ENCODE measurements around the gene PXT1. TPM values are rescaled to one million over a fixed set of nuclear protein-coding genes. Genes with fewer than 3 reads are reported as not detected.
A peak's percentile ranks its signal among the peaks of the same experiment; 100 is the strongest.
"Not testable (repeated sequence)": the region's sequence is repeated elsewhere in the genome, so short reads cannot be mapped to it uniquely, and the experiment has no call there.

Gene PXT1
- total RNA-seq, 1 donor from 2014 or later, result not detected

DNA sequence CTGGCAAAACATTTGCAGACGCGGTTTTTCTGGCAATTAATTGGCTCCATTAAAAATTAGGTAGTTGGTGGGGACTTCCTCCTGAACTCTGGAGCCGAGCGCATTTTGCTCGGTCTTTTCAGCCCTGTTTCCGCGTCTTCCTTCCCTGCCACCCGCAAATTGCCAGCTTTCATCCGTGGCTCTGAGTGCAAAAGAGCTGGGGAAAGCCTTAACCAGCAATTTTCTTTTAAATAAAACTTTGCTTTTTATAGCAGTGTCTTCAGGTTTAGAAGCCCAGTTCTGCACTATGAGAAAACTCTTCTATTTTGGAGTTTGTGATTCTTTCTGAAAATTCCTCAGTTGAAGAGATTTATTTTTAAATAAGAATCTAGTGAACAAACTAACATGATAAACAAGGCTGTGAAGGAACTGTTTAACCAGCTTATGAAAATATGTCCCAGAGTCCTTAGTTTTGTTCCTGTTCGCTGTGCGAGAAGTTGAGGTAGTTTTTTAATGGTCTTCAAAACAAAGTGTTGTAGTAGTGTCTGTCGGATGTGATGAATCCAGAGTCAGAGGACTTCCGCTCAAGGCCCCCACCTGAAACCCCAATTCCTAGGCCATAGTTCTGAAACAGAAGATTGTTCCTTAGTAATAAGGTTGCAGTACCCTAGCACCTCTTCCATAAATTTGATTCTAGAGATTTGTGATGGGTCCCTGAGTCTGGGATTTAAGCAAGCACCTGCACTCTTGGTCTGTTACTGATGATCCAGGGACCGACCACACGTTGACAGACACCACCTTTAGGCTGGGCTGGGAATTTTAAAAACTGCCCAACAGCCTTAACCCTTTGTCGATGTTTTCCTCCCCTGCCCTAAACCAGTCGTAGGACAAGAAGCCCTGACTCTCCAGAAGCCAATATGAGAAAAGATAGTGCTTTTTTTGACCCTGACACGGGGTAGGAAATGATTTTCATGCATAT, 1.1 kb upstream of the PXT1 start:
- peak; percentile 19 for DNase-seq

DNA sequence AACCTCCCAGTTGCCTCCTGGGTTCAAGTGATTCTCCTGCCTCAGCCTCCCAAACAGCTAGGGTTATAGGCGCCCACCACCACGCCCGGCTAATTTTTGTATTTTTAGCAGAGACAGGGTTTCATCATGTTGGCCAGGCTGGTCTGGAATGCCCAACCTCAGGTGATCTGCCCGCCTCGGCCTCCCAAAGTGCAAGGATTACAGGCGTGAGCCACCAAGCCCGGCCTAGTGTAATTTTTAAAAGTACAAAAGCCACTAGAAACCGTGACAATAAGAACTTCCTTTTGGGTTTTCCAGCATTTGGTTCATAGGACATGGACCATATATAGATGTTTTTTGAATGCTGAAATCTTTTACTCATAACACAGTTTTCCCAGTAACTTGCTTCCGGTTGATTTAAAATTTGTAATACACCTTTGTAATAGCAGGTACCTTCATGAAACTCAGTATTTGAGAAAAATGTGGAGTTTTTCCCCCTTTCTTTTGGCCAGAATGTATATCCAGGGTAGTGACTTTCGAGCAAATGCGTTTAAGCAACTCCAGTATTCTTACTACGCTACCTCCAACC, 467 bp downstream of the PXT1 start:
- no peak for DNase-seq

DNA sequence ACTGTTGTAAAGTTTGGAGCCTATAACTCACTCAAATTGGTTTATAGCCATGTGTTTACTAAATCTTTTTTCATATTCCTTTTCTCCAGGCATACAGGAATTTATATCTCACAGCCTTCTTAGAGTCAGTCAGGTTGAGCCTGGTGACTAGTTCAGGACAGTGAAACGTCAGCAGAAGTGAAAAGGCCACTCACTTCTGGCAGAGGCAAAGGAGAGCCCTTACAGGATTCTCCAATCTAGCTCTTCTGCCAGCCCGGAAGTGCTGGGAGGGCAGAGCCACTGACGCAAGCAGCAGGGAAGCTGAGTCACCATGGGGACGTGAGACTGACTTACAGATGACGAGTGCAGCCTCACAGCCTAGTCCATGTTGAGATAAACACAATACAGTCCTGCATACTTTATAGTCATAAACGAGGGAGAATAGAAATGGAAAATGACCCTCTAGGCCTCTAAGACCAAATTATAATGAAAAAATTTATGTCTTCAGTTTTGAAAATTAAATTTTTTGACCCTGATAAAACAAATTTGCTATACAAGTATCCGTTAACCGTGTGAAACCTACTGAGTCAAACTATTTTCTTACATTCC, 1.3 kb downstream of the PXT1 start:
- peak; percentile 80 for DNase-seq

GRCh38 chr6:36436466-36436865, 6.2 kb downstream of the PXT1 start:
- no peak for DNase-seq

DNA sequence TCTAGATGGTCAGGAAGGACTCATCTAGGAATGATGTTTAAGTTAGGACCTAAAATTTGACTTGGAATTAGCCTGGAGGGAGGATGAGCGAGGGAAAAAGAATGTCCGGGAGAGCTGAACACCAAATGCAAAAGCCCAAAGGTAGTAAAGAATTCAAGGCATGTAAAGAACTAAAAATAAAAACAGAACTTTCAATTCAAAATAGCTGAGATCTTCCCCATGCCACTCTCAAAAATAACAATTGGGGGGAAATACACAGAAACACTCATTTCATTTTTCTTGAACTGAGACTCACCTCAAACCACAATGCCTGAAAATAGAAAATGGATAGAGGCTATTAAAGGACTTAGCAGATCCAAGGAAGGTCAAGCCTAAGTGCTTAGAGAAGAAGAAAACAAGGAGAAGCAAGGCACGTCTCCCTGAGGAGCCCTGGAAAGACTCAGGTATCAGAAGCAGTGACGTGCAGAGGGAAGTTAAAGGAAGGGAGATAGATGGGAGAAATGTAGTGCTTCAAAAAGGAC, 10.4 kb downstream of the PXT1 start:
- no peak for DNase-seq

GRCh38 chr6:36431197-36431596, 11.5 kb downstream of the PXT1 start:
- no peak for DNase-seq

GRCh38 chr6:36430351-36430750, 12.3 kb downstream of the PXT1 start:
- DNase-seq, result no peak

DNA sequence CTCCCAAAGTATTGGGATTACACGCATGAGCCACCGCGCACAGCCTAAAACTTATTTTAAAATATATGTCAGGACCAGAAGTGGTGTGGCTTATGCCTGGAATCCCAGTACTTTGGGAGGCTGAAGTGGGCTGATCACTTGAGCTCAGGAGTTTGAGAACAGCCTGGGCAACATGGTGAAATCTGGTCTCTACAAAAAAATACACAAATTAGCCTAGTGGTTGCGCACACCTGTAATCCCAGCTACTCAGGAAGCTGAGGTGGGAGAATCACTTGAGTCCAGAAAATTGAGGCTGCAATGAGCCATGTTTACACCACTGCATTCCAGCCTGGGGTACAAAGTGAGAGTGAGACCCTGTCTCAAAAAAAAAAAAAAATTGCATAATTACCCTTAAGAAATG, 13.7 kb downstream of the PXT1 start:
- DNase-seq, result no peak

DNA sequence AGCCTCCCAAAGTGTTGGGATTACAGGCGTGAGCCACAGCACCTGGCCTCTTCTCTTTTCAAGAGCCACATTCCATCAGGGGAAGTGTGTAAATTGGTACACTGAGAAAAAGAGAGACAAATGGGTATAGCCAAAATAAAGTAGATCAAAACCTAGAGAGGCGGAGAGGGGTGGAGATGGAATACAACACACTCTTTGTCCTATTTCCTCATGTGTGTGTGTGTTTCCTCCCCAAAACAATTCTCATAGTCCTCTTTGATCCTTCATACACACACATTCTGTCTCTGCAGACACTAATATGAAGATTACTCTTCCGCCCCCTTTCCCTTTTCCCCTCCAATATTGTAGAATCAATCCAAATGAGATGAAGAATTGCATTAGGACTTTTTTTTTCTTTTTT, 16.0 kb downstream of the PXT1 start:
- DNase-seq, result no peak

GRCh38 chr6:36423101-36423824, 19.4 kb downstream of the PXT1 start:
- peak; percentile 99 for DNase-seq

DNA sequence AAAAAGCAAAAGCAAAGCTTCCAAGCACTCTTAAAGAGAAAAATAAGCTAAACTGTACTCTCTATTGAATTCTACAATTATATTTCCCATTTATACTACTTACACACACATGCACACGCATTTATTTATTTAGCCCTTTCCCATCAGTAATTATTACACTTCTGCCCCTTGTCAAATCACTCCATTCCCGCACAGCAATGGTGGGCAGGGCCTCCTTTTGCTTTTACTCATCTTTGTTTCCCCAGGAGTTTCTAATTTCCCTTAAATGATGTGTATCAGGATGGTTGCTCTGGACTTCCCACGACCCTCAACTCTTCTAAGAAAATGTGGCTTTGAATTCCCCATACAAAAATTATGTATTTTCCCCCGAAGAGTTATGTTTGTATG, 19.9 kb downstream of the PXT1 start:
- no peak for DNase-seq

DNA sequence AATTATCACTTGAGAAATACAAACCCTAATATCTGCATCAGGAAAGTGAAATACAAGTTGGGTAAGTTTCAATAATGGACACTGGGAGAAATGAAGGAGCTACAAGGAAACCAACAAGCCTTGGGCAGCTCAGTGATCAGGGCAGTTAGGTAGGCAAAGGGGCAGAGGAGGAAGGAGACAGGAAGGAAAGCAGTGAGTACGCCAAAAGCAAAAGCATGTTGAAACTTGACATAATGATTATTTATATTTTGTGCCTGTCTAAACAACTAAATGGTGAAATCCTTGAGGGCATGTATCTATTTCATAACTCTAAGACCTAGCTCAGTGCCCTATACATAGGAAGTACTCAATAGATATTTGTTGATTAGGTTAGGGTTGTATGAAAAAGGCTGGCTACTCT, 23.3 kb downstream of the PXT1 start:
- no peak for DNase-seq

GRCh38 chr6:36418558-36418957, 24.1 kb downstream of the PXT1 start:
- DNase-seq, result no peak

DNA sequence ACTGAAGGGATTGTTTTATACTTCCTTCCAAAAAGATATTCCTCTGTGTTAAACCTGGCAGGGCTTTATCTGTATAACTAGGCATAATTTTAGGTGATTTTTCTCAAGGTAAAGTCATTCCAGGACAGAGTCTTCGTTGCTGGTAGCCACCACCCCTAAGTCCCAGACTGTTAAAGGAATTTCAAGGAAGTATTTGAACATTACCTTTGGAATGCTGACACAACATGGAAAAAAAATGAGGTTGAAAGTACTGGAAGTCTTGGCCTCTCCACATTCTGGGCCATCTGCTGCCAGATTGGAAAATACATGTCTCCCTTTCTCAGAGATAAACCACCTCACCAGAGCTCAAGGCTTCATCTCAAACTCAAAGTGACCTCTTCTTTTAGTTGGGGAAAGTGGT, 28.2 kb downstream of the PXT1 start:
- DNase-seq, result no peak

- DNase-seq, result no peak
Measured at GRCh38 chr6:36413489-36414480, 28.9 kb downstream of the PXT1 start.

DNA sequence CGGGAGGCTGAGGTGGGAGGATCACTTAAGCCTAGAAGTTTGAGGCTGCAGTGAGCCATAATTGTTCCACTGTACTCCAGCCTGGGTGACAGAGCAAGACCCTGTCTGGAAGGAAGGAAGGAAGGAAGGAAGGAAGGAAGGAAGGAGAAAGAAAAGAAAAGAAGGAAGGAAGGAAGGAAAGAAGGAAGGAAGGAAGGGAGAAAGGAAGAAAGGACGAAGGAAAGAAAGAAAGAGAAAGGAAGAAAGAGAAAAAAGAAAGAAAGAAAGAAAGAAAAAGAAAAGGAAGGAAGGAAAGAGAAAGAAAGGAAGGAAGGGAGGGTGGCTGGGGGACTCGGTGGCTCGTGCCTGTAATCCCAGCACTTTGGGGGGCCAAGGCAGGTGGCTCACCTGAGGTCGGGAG, 32.9 kb downstream of the PXT1 start:
- DNase-seq, result not testable (repeated sequence)

- DNase-seq, result no peak
Measured at GRCh38 chr6:36404164-36404563, 38.5 kb downstream of the PXT1 start.

DNA sequence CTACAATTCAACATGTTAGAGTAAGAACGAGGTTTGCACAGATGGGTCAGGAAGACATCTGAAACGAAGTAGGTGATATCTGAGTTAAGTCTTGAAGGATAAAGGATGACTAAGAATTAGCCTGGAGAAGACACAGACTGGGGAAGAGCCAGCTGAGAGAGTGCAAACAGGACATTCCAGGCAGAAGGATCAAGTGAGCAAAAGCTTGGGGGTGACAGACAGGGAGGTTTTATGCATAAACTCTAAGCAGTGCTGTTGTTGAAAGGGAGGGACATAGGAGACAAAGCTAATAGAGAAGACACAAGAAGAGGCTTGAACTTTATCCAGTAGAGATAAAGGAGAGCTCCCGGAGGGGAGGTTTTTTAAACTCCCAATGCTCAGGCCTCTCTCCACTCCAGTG, 40.2 kb downstream of the PXT1 start:
- DNase-seq, result no peak

DNA sequence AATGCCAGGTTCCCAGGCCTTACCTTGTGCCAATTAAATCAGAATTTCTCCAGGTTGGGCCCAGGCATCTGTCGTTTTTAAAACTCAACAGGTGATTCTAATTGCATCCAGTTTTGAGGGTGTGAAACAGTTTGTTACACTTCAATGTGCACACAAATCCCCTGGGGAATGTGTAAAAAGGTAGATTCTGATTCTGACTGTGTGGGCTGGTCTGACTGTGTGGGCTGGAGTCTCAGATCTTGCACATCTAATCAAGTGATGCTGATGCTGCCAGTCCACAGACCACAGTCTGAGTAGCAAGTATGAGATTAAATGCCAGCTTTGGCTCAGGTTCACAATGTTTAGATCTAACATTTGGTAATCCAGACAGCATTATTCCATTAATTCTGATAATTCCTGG, 42.7 kb downstream of the PXT1 start:
- no peak for DNase-seq

DNA sequence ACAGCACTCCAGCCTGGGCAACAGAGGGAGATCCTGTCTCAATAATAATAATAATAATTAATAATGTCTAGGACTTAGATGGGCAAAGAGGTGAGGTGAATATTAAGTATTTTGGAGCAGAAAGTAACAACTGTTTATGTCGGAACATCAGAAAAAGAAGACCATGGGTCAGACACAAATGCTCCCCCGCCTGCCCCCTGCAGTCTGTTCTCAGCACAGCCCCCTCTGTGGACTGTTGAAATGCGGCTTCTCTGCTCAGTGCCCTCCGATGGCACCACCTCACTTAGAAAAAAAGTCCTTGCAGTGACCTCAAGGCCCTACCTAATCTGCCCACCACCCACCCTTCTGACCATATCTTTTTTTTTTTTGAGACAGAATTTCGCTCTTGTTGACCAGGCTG, 50.0 kb downstream of the PXT1 start:
- DNase-seq, result no peak

DNA sequence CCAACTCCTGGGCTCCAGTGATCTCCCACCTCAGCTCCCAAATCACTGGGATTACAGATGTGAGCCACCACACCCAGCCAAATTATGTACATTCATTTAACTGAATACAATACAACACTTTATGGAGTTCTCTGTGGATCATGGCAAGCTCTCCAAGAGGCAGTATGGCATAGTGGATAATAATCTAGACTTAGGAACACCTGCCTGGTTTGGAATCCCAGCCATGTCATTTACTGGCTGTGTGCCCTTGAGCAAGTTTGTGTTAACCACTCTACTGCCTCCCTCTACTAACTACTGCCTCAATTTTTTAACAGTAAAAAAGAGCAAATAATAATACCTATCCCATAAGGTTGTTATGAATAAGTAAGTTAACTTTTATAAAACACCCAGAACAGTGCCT, 53.3 kb downstream of the PXT1 start:
- DNase-seq, result no peak

Measured in tongue (tissue), 2 donors.